ENCODE results near the gene TLE5. TPM values are rescaled to one million over a fixed set of nuclear protein-coding genes. Genes with fewer than 3 reads are reported as not detected.

Gene TLE5
- total and polyA plus RNA-seq, 2 donors (not counting 3 experiments of a cell fraction or from before 2014, with no cell fraction given): 393 to 574 TPM

DNA sequence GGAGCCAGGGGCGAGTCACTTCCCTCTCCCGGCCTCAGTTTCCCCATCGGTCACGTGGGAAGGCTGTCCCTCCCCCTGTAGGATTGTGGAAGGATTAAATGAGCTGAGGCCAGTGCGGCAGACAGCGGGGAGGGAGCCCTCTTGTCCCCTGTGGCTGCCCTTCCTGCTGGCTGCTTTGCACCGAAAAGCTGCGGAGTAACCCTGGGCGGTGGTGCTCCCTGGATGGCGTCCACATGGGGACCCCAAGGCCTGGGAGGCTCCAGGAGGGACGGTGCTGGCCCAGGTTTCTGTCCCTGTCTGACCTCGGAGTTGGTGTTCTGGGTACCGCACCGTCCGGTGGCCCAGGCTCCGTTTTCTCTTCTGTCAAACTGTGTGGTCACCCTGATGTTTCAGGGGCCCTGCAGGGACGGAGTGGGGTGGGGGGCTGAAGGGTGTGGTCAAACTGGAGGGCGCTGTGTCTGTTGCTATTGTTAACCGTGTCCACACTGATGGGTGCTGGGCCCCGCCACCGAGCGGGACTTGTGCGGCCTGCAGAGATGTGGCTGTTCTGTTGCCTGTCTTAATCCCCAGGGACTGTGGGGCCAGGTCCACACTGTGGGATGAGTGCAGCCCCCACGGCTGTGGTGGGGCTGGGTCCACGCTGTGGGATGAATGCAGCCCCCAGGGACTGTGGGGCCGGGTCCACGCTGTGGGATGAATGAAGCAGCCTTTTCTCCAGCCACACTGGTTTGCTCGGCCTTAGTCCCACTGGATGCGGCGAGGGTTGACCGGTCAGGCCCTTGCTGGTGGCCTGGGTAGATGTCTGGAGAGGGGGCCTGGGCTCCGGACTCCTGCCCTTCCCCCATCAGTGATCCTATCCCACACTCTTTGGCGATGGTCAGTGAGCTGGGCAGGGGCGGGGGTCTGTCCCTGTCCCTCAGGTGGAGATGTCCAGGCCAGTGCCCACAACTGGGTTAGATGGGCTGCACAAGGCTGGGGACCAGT lies 38.7 kb upstream of the TLE5 start:
- POLR2A ChIA-PET: no interaction called here

DNA sequence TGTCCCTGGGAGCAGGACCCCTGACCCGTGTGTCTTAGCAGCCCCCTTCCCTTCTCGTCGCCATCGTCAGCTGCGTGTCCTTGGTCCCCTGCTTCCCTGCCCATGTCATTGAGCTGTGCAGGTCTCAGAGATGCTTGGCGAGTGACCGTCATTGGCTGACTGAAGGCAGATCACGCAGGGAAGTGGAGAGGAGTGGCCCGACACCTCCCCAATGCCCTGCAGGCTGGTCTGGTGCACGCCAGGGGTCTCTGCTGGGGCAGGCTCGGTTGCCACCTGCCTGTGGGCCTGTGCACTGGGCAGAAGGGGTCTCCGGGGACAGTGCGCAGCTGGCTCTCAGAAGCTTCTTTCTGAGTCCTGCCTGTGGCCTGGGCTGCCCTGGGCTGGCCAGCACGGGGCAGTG lies 38.0 kb upstream of the TLE5 start:
- H4K20me1 ChIP-seq (replicated peaks; ENCODE audit: control insufficient read depth, extremely low read depth, insufficient read depth, low read length): no peaks in the 10 kb centered on the region
- H3K79me2 ChIP-seq (ENCODE audit: control insufficient read depth, insufficient read depth, low read length): peaks cover 93% of the 10 kb centered on the region
- dilution Hi-C loops (cut with MboI; ENCODE audit: extremely low pct_ligation_motif_present, low sequenced_read_pairs) (no loop called here), intact Hi-C loops (cut with micrococcal nuclease) (loop anchor here (5.0 kb wide), 1 partner anchor 198 kb away; the partner anchor contains the start of gene ZNF57)
- H2AFZ ChIP-seq (ENCODE audit: low read depth, low read length): no peak overlapping the region
- no peak for TF ChIP-seq POLR2A (IDR thresholded peaks at IDR 0.05; ENCODE audit: low read depth, low read length)
- TF ChIP-seq, protein P1, sequence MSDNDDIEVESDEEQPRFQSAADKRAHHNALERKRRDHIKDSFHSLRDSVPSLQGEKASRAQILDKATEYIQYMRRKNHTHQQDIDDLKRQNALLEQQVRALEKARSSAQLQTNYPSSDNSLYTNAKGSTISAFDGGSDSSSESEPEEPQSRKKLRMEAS (IDR thresholded peaks at IDR 0.05; ENCODE audit: insufficient read depth, insufficient read length): no peak
- H3K36me3 ChIP-seq (ENCODE audit: control insufficient read depth in 2 of 2, extremely low read depth in 1 of 2, insufficient read depth in 2 of 2, low read length in 2 of 2): peaks cover 0 to 2% of the 10 kb centered on the region in 2 experiments
- H3K27ac ChIP-seq (ENCODE audit: insufficient read depth, low read depth, low read length): no peak overlapping the region
- no TSS peak for BruUV-seq (replicated peaks)
- H3K9me1 ChIP-seq (replicated peaks; ENCODE audit: control insufficient read depth, extremely low read depth, insufficient read depth, low read length): no peaks in the 10 kb centered on the region
- H3K4me1 ChIP-seq (ENCODE audit: control insufficient read depth, extremely low read depth, insufficient read depth, low read length): peaks cover 33% of the 10 kb centered on the region
- no peak overlapping the region for H3K4me2 ChIP-seq (ENCODE audit: insufficient read depth, low read length)
- H3K9ac ChIP-seq (replicated peaks; ENCODE audit: extremely low read depth, insufficient read depth, low read length): no peak overlapping the region
- H3K27me3 ChIP-seq (ENCODE audit: control insufficient read depth in 2 of 2, insufficient read depth in 2 of 2, low read length in 2 of 2): no peaks in the 10 kb centered on the region
- H3K4me3 ChIP-seq (replicated peaks in 1 of 3; ENCODE audit: insufficient read depth in 1 of 3, low read depth in 1 of 3, low read length in 3 of 3): no peak overlapping the region
- POLR2A ChIA-PET: interaction anchor here (0.6 to 1.5 kb wide), 2 partner anchors 120 to 150 kb away, joined by 3 to 8 read pairs; no protein-coding TSS in a partner anchor
- CTCF ChIA-PET: interaction anchor here (0.8 to 6.5 kb wide), 5 partner anchors 8 to 140 kb away, joined by 3 to 200 read pairs (median 7); no protein-coding TSS in a partner anchor
- DNase-seq (ENCODE audit: low read depth, low spot score): no peak
- FAIRE-seq: no peak
- no peaks in the 10 kb centered on the region for H3K9me3 ChIP-seq (replicated peaks; ENCODE audit: control insufficient read depth, insufficient read depth, low read length)

More for the DNA sequence above, 38.7 kb upstream of the TLE5 start:
- peaks cover 27% of the 10 kb centered on the region for H3K4me1 ChIP-seq (ENCODE audit: control insufficient read depth, extremely low read depth, insufficient read depth, low read length)
- no peaks in the 10 kb centered on the region for H3K9me3 ChIP-seq (replicated peaks; ENCODE audit: control insufficient read depth, insufficient read depth, low read length)
- BruUV-seq (replicated peaks): no TSS peak
- H3K4me2 ChIP-seq (ENCODE audit: insufficient read depth, low read length): no peak overlapping the region
- H2AFZ ChIP-seq (ENCODE audit: low read depth, low read length): no peak overlapping the region
- FAIRE-seq (no peak), DNase-seq (ENCODE audit: low read depth, low spot score) (no peak)
- H3K36me3 ChIP-seq (ENCODE audit: control insufficient read depth in 2 of 2, extremely low read depth in 1 of 2, insufficient read depth in 2 of 2, low read length in 2 of 2): peaks cover 0 to 2% of the 10 kb centered on the region in 2 experiments
- H3K27ac ChIP-seq (ENCODE audit: insufficient read depth, low read depth, low read length): no peak overlapping the region
- no peaks in the 10 kb centered on the region for H4K20me1 ChIP-seq (replicated peaks; ENCODE audit: control insufficient read depth, extremely low read depth, insufficient read depth, low read length)
- H3K27me3 ChIP-seq (ENCODE audit: control insufficient read depth in 2 of 2, insufficient read depth in 2 of 2, low read length in 2 of 2): no peaks in the 10 kb centered on the region
- peaks cover 93% of the 10 kb centered on the region for H3K79me2 ChIP-seq (ENCODE audit: control insufficient read depth, insufficient read depth, low read length)
- TF ChIP-seq MYC (IDR thresholded peaks at IDR 0.05; ENCODE audit: low read depth, low read length): no peak
- dilution Hi-C loops (cut with MboI; ENCODE audit: extremely low pct_ligation_motif_present, low sequenced_read_pairs): no loop called here
- H3K9ac ChIP-seq (replicated peaks; ENCODE audit: extremely low read depth, insufficient read depth, low read length): no peak overlapping the region
- intact Hi-C loops (cut with micrococcal nuclease): loop anchor here (5.0 kb wide), 1 partner anchor 199 kb away; the partner anchor contains the start of gene ZNF57
- CTCF ChIA-PET: interaction anchor here (0.8 to 6.5 kb wide), 6 partner anchors 8 to 150 kb away, joined by 3 to 200 read pairs (median 8); no protein-coding TSS in a partner anchor
- H3K9me1 ChIP-seq (replicated peaks; ENCODE audit: control insufficient read depth, extremely low read depth, insufficient read depth, low read length): no peaks in the 10 kb centered on the region
- no peak overlapping the region for H3K4me3 ChIP-seq (replicated peaks in 1 of 3; ENCODE audit: insufficient read depth in 1 of 3, low read depth in 1 of 3, low read length in 3 of 3)

All from endothelial cell of umbilical vein (primary cell).